PC-3 (cell line): ENCODE results near the gene ANAPC2. TPM values are rescaled to one million over a fixed set of nuclear protein-coding genes. Genes with fewer than 3 reads are reported as not detected.

ENCODE experiments used
- ATAC-seq: fragments of 200-7000 bp; cut with Tn5 transposase; 2 replicates; pipeline ENCODE4 v1.9.1; 2020; ENCODE audit warnings: mild to moderate bottlenecking, moderate library complexity
- BruUV-seq: library from RNA; stranded (reverse); fragments of 400-500 nt; replicated peaks from 2 replicates; lab custom pipeline; 2021; lab: Mats Ljungman, UMichigan
- CTCF ChIA-PET: fragments of 300-600 bp; sonication (Branson Sonifier 250); formaldehyde crosslinking; loops from one replicate; lab custom pipeline; 2022; ENCODE audit warnings: antibody characterized with exemption; lab: Charles Lee
- POLR2A ChIA-PET: fragments of 300-600 bp; sonication (Branson Sonifier 250); formaldehyde crosslinking; loops from one replicate; lab custom pipeline; 2022; ENCODE audit warnings: antibody characterized with exemption; ENCODE audit not compliant: unreplicated experiment; lab: Charles Lee
- DNase-seq: peaks from one replicate; pipeline ENCODE4 v3.0.0-alpha.2; 2015
- H2AFZ ChIP-seq: fragments of 300-600 bp; sonication (generic); 2 replicates; pipeline ENCODE4 v1.6.0; 2016; ENCODE audit warnings: antibody characterized with exemption, low read length
- H3F3A ChIP-seq: fragments of 300-600 bp; sonication (generic); one replicate; pipeline ENCODE4 v1.6.0; 2017; ENCODE audit warnings: antibody characterized with exemption, low read length, control low read depth, mild to moderate bottlenecking; ENCODE audit not compliant: unreplicated experiment
- H3K27ac ChIP-seq: fragments of 300-600 bp; sonication (generic); 2 replicates; pipeline ENCODE4 v1.5.1; 2016; ENCODE audit warnings: mild to moderate bottlenecking, low read length
- H3K27me3 ChIP-seq: fragments of 300-600 bp; sonication (generic); 2 replicates; pipeline ENCODE4 v1.6.1; 2016; ENCODE audit warnings: low read length, mixed read lengths
- H3K36me3 ChIP-seq: fragments of 300-600 bp; sonication (generic); 2 replicates; pipeline ENCODE4 v1.6.1; 2016; ENCODE audit warnings: low read depth, mixed run types, low read length, mixed read lengths
- H3K4me1 ChIP-seq: fragments of 300-600 bp; sonication (generic); 2 replicates; pipeline ENCODE4 v1.5.1; 2016; ENCODE audit warnings: low read length; ENCODE audit not compliant: insufficient read depth
- H3K4me2 ChIP-seq: fragments of 300-600 bp; sonication (generic); 2 replicates; pipeline ENCODE4 v1.6.0; 2016; ENCODE audit warnings: low read length
- H3K4me3 ChIP-seq: fragments of 300-600 bp; sonication (generic); 2 replicates; pipeline ENCODE4 v1.5.1; 2016; ENCODE audit warnings: mild to moderate bottlenecking, low read length, mixed read lengths
- H3K79me2 ChIP-seq: fragments of 300-600 bp; sonication (generic); 2 replicates; pipeline ENCODE4 v1.6.1; 2017; ENCODE audit warnings: low read length, mixed read lengths
- H3K9ac ChIP-seq: fragments of 300-600 bp; sonication (generic); 2 replicates; pipeline ENCODE4 v1.6.0; 2016; ENCODE audit warnings: mild to moderate bottlenecking, low read length
- H3K9me2 ChIP-seq: fragments of 300-600 bp; sonication (generic); replicated peaks from 2 replicates; pipeline ENCODE4 v1.6.1; 2016; ENCODE audit warnings: mixed run types, low read length, mixed read lengths
- H3K9me3 ChIP-seq: fragments of 300-600 bp; sonication (generic); 2 replicates; pipeline ENCODE4 v1.6.1; 2016; ENCODE audit warnings: low read length, mixed read lengths
- H4K20me1 ChIP-seq: fragments of 300-600 bp; sonication (generic); 2 replicates; pipeline ENCODE4 v1.6.1; 2016; ENCODE audit warnings: low read length, mixed read lengths
- EZH2 ChIP-seq: fragments of 300-600 bp; sonication (generic); IDR thresholded peaks from one replicate; pipeline ENCODE4 v1.6.1; 2017; ENCODE audit warnings: antibody characterized with exemption, mild to moderate bottlenecking, low read length; ENCODE audit not compliant: unreplicated experiment
- EZH2phosphoT487 ChIP-seq: fragments of 300-600 bp; sonication (generic); IDR thresholded peaks from 2 replicates; pipeline ENCODE4 v1.6.1; 2018; ENCODE audit warnings: mild to moderate bottlenecking, antibody characterized with exemption, low read length, borderline replicate concordance
- intact Hi-C: fragments of 100-400 bp; cut with micrococcal nuclease; formaldehyde crosslinking; loops from 2 replicates; pipeline ENCODE4 v1.9.0; 2023
- total RNA-seq: library from RNA; depleted of rRNA; stranded (reverse); fragments of >200 nt; gene quantifications from 2 replicates; pipeline ENCODE4 v1.2.3, GENCODE V29; 2014
- TF ChIP-seq, protein P1 (sequence below): fragments of 300-600 bp; sonication (generic); conservative IDR thresholded peaks from 2 replicates; pipeline ENCODE4 v1.5.1; 2017; ENCODE audit warnings: antibody characterized with exemption, low read depth, mild to moderate bottlenecking, low read length

ANAPC2 gene
- total RNA-seq, 1 experiment from 2014 or later, result 21.6 TPM

DNA sequence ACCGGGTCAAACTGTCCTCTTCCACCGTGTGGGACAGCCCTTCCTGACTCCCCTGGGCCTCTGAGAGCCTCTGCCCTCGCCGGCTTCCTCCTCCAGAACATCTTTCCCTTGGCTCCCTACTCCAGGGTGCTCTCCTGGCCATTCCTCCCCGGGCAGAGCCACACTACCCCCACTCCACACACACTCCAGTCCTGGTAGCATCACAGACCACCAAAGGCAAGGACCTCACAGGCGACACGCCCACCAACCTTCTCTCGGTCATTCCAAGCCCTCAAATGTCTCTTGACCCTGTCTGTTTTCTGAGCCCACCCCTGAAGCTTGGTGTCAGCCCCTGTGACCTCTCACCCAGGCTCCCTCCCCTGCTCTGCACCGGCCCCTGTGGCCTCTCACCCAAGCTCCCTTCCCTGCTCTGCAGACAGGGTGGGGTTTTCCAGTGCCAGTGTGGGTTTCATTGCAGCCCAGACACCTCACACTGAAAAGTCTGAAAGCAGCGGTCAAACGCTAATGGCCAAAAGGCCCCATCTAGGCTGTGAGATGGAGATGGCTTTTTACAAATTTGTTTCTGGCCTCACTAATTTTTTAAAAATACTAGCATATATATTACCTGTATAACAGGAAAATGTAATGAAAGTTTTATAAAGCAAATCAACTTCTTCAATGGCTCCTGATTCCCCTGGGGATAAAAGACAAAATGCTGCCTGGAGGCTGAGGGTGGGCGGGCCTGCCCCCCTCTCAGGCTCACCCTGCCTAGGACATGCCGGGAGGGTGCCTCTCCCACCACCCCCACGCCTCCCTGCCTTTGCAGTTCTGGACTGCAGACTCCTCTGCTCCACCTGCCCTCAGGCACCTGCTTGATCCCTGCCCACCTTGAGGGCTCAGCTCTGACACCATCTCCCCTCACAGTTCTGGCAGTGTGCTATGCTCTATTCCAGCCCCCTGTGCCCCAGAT lies 29.0 kb downstream of the ANAPC2 start:
- peaks cover 17% of the 10 kb centered on the region for H3K27me3 ChIP-seq
- H3K9ac ChIP-seq, result no peak overlapping the region
- no peaks in the 10 kb centered on the region; the same call in 1 of the 2 replicates for H3K4me1 ChIP-seq
- no peak for TF ChIP-seq EZH2
- TF ChIP-seq EZH2phosphoT487, result no peak
- TF ChIP-seq, protein P1, sequence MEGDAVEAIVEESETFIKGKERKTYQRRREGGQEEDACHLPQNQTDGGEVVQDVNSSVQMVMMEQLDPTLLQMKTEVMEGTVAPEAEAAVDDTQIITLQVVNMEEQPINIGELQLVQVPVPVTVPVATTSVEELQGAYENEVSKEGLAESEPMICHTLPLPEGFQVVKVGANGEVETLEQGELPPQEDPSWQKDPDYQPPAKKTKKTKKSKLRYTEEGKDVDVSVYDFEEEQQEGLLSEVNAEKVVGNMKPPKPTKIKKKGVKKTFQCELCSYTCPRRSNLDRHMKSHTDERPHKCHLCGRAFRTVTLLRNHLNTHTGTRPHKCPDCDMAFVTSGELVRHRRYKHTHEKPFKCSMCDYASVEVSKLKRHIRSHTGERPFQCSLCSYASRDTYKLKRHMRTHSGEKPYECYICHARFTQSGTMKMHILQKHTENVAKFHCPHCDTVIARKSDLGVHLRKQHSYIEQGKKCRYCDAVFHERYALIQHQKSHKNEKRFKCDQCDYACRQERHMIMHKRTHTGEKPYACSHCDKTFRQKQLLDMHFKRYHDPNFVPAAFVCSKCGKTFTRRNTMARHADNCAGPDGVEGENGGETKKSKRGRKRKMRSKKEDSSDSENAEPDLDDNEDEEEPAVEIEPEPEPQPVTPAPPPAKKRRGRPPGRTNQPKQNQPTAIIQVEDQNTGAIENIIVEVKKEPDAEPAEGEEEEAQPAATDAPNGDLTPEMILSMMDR, result no peak
- no peak overlapping the region for H3K27ac ChIP-seq
- no peaks in the 10 kb centered on the region for H3K9me3 ChIP-seq
- BruUV-seq, result no TSS peak
- no peak for ATAC-seq
- POLR2A ChIA-PET, result no interaction called here
- H3K4me3 ChIP-seq, result no peak overlapping the region
- H3K79me2 ChIP-seq, result no peaks in the 10 kb centered on the region
- intact Hi-C loops, result no loop called here
- no peaks in the 10 kb centered on the region for H3K36me3 ChIP-seq
- CTCF ChIA-PET, result no interaction called here
- H3K9me2 ChIP-seq, result no peaks in the 10 kb centered on the region
- no peak overlapping the region for H2AFZ ChIP-seq
- no peaks in the 10 kb centered on the region for H3F3A ChIP-seq
- H4K20me1 ChIP-seq, result no peaks in the 10 kb centered on the region
- DNase-seq, result no peak
- H3K4me2 ChIP-seq, result no peak overlapping the region

GRCh38 chr9:137158625-137159024 lies 29.7 kb downstream of the ANAPC2 start:
- intact Hi-C loops, result no loop called here
- no peak for TF ChIP-seq EZH2phosphoT487
- TF ChIP-seq, protein P1, result no peak
- Histone ChIP-seq H3K9me3 (no peaks in the 10 kb centered on the region), H3K4me1 (no peaks in the 10 kb centered on the region; the same call in 1 of the 2 replicates), H3F3A (no peaks in the 10 kb centered on the region), H3K27me3 (peaks cover 17% of the 10 kb centered on the region), H3K4me3 (no peak overlapping the region), H3K9me2 (no peaks in the 10 kb centered on the region), H3K79me2 (no peaks in the 10 kb centered on the region), H2AFZ (no peak overlapping the region), H3K4me2 (no peak overlapping the region), H3K36me3 (no peaks in the 10 kb centered on the region), H3K27ac (no peak overlapping the region), H4K20me1 (no peaks in the 10 kb centered on the region), H3K9ac (no peak overlapping the region)
- CTCF ChIA-PET, result no interaction called here
- ATAC-seq, result no peak
- POLR2A ChIA-PET, result no interaction called here
- BruUV-seq, result no TSS peak
- DNase-seq, result no peak
